ENCODE data around the gene KCNK17.

DNA sequence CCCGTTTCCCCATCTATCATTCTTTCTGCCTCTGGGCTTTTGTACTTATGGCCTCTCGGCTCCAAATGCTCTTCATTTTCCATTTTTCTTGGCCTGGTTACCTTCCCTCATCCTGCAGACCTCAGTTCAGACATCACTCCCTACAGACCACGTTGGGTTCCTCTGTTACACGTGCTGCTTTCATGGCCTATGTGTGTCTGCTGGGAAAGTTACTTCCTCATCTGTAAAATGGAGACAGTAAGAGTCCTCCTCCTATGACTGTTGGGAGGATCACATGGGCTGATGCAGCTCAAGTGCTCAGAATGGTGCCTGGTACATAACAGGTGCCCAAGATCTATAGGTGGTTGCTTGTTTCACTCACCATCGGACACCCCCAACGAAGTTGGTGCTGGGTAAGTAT, 13.5 kb downstream of the KCNK17 start:
- TF ChIP-seq, protein P1, sequence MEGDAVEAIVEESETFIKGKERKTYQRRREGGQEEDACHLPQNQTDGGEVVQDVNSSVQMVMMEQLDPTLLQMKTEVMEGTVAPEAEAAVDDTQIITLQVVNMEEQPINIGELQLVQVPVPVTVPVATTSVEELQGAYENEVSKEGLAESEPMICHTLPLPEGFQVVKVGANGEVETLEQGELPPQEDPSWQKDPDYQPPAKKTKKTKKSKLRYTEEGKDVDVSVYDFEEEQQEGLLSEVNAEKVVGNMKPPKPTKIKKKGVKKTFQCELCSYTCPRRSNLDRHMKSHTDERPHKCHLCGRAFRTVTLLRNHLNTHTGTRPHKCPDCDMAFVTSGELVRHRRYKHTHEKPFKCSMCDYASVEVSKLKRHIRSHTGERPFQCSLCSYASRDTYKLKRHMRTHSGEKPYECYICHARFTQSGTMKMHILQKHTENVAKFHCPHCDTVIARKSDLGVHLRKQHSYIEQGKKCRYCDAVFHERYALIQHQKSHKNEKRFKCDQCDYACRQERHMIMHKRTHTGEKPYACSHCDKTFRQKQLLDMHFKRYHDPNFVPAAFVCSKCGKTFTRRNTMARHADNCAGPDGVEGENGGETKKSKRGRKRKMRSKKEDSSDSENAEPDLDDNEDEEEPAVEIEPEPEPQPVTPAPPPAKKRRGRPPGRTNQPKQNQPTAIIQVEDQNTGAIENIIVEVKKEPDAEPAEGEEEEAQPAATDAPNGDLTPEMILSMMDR (IDR thresholded peaks at IDR 0.05): no peak
- TF ChIP-seq POLR2A (IDR thresholded peaks at IDR 0.05): no peak

Data from Peyer's patch (tissue), 4 donors.